HEK293 (cell line): Measurements from ENCODE around the gene NOXO1.

ENCODE experiments used
- CTCF ChIA-PET: fragments of 350-600 bp; formaldehyde crosslinking; extraction: SDS; loops from one replicate; lab custom pipeline; 2021; ENCODE audit warnings: antibody characterized with exemption; lab: Yijun Ruan, JAX
- POLR2A ChIA-PET: fragments of 300-600 bp; formaldehyde crosslinking; extraction: SDS; loops from one replicate; lab custom pipeline; 2020; ENCODE audit warnings: antibody characterized with exemption, inconsistent platforms; lab: Yijun Ruan, JAX
- H3K27ac ChIP-seq: fragments of 200-500 bp; sonication (Bioruptor generic); 2 replicates; pipeline ENCODE4 v1.5.1; 2014; ENCODE audit warnings: low read depth, low read length, control low read depth, inconsistent platforms; ENCODE audit errors: extremely low read depth
- H3K36me3 ChIP-seq, 2 experiments: fragments of 200-500 bp in 1 of 2; sonication (Bioruptor generic) in 1 of 2; 1 replicate in 1 of 2; 2 replicates in 1 of 2; pipeline ENCODE4 v1.5.1; 2014 to 2017; ENCODE audit warnings: inconsistent platforms in 2 of 2, low read length in 2 of 2; ENCODE audit not compliant: control insufficient read depth in 2 of 2, insufficient read depth in 1 of 2
- H3K4me1 ChIP-seq: fragments of 200-500 bp; sonication (Bioruptor generic); 2 replicates; pipeline ENCODE4 v1.5.1; 2014; ENCODE audit warnings: mild to moderate bottlenecking, low read length, inconsistent platforms; ENCODE audit not compliant: control insufficient read depth, insufficient read depth
- H3K4me3 ChIP-seq: 2 replicates; pipeline ENCODE4 v1.5.1; 2011; ENCODE audit warnings: low read depth, mild to moderate bottlenecking, control low read depth, low read length, moderate library complexity
- H3K9me3 ChIP-seq: fragments of 200-500 bp; sonication (Bioruptor generic); 2 replicates; pipeline ENCODE4 v1.5.1; 2014; ENCODE audit warnings: low read depth, low read length, inconsistent platforms; ENCODE audit not compliant: control insufficient read depth, insufficient read depth
- CTCF ChIP-seq: fragments of 450-650 bp; formaldehyde crosslinking; IDR thresholded peaks from 2 replicates; pipeline ENCODE4 v1.5.1; 2016; ENCODE audit warnings: missing biosample characterization, missing genetic modification characterization
- HIC1 ChIP-seq: fragments of 450-650 bp; formaldehyde crosslinking; IDR thresholded peaks from 2 replicates; pipeline ENCODE4 v1.5.1; 2016; ENCODE audit warnings: missing biosample characterization, missing genetic modification characterization
- HOXA7 ChIP-seq: sonication (generic); formaldehyde crosslinking; IDR thresholded peaks from 2 replicates; pipeline ENCODE4 v1.8.1; 2022; ENCODE audit warnings: missing genetic modification reagents, borderline replicate concordance
- PRDM2 ChIP-seq: fragments of 450-650 bp; formaldehyde crosslinking; IDR thresholded peaks from 2 replicates; pipeline ENCODE4 v1.5.1; 2016; ENCODE audit warnings: missing biosample characterization, missing genetic modification characterization, borderline replicate concordance
- ZBTB10 ChIP-seq: fragments of 450-650 bp; formaldehyde crosslinking; IDR thresholded peaks from 2 replicates; pipeline ENCODE4 v1.5.1; 2016; ENCODE audit warnings: missing biosample characterization, missing genetic modification characterization
- ZIC2 ChIP-seq: fragments of 450-650 bp; formaldehyde crosslinking; IDR thresholded peaks from 2 replicates; pipeline ENCODE4 v1.5.1; 2016; ENCODE audit warnings: missing biosample characterization, missing genetic modification characterization
- ZNF23 ChIP-seq: fragments of 450-650 bp; formaldehyde crosslinking; IDR thresholded peaks from 2 replicates; pipeline ENCODE4 v1.5.1; 2016; ENCODE audit warnings: missing biosample characterization, missing genetic modification characterization, borderline replicate concordance
- ZNF600 ChIP-seq: fragments of 450-650 bp; formaldehyde crosslinking; IDR thresholded peaks from 2 replicates; pipeline ENCODE4 v1.5.1; 2016; ENCODE audit warnings: missing biosample characterization, missing genetic modification characterization
- ZNF768 ChIP-seq: fragments of 450-650 bp; formaldehyde crosslinking; IDR thresholded peaks from 2 replicates; pipeline ENCODE4 v1.5.1; 2018; ENCODE audit warnings: missing biosample characterization, mild to moderate bottlenecking, missing genetic modification characterization
- ZSCAN4 ChIP-seq: fragments of 450-650 bp; formaldehyde crosslinking; IDR thresholded peaks from 2 replicates; pipeline ENCODE4 v1.5.1; 2017; ENCODE audit warnings: missing biosample characterization, missing genetic modification characterization

NOXO1 gene

DNA sequence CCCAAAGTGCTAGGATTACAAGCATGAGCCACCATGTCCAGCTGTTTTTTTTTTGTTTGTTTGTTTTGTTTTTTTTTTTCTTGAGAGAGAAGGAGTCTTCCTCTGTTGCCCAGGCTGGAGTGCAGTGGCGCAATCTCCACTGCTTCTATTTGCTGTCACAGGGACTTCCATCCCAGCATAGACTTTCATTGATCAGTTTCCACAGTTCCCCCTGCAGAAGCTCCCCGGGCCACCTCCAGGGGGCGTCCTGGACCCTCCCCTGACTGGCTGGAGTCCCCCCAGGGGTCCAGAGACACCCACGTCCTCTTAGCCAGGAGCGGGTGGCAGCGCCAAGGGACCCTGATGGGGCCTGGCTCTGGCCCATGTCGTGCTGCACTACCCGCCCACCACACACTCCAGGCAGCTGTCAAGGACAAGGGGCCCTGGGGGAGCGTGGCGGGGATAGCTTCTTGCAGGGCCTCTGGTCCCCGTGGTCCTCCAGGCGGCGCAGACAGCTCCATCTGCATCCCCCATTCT is 35.2 kb upstream of the NOXO1 start (continued):
- TF ChIP-seq HIC1 (tag by site-specific recombination) = peak; percentile 59; the same call in 1 of the 2 replicates
- TF ChIP-seq ZBTB10 (tag by site-specific recombination) = no peak
- peak; percentile 52 for TF ChIP-seq CTCF (tag by site-specific recombination)
- TF ChIP-seq HOXA7 = no peak
- TF ChIP-seq ZSCAN4 (tag by site-specific recombination) = no peak
- no peak for TF ChIP-seq ZNF23 (tag by site-specific recombination)
- peak; percentile 63 for TF ChIP-seq ZIC2 (tag by site-specific recombination)
- TF ChIP-seq, all 188 proteins: peak for 5

- peak; percentile 65; the same call in 1 of the 2 replicates for TF ChIP-seq ZNF600 (tag by site-specific recombination)
- TF ChIP-seq ZNF768 = no peak
- TF ChIP-seq PRDM2 (tag by site-specific recombination) = 0 out of 2 replicates have a peak, but pooled peaks have one; percentile 54
- ChIA-PET CTCF (interaction anchor here (0.6 to 2.0 kb wide), 8 partner anchors 11 to 153 kb away, joined by 3 to 11 read pairs (median 4); partner anchors contain the start of genes NHERF2, NTHL1 and TSC2), POLR2A (interaction anchor here (0.5 to 2.4 kb wide), 3 partner anchors 12 to 139 kb away, joined by 3 to 20 read pairs (median 4); partner anchors contain the start of gene TRAF7)
- Histone ChIP-seq H3K4me3 (no peak overlapping the region), H3K27ac (peak overlapping the region; percentile 79), H3K9me3 (no peaks in the 10 kb centered on the region), H3K36me3 (no peaks in the 10 kb centered on the region), H3K4me1 (peaks cover 6% of the 10 kb centered on the region)
Observed at GRCh38 chr16:2015947-2016208, 34.6 kb upstream of the NOXO1 start.
